Adipose tissue (tissue), 3 donors: Measurements from ENCODE around the gene STK11. TPM values are rescaled to one million over a fixed set of nuclear protein-coding genes. Genes with fewer than 3 reads are reported as not detected.
"Not testable (repeated sequence)": the region's sequence is repeated elsewhere in the genome, so short reads cannot be mapped to it uniquely, and the experiment has no call there.

Experiments
- H3K27ac ChIP-seq: one replicate; pipeline ENCODE4 v1.5.1; 2013; ENCODE audit warnings: low read depth, low read length
- WGBS, 3 donors: extraction: QIAGEN DNeasy Blood & Tissue Kit; methylation state at CpG; one replicate each; pipeline ENCODE4 v1.1.7; 2013; 5-methylcytosine and 5-hydroxymethylcytosine counted together
- polyA plus RNA-seq, 3 donors: library from polyadenylated mRNA; stranded (reverse); fragments of 200-250 nt; gene quantifications; one replicate each; pipeline ENCODE4 v1.2.3, GENCODE V29; 2013
- donor health status: healthy with polysubstance abuse.
- donor health status: Bipolar disorder and iron deficiency.
- donor health status: healthy.

STK11 gene
- polyA plus RNA-seq, 3 donors = 24.5 to 42.9 (median 39.4) TPM

DNA sequence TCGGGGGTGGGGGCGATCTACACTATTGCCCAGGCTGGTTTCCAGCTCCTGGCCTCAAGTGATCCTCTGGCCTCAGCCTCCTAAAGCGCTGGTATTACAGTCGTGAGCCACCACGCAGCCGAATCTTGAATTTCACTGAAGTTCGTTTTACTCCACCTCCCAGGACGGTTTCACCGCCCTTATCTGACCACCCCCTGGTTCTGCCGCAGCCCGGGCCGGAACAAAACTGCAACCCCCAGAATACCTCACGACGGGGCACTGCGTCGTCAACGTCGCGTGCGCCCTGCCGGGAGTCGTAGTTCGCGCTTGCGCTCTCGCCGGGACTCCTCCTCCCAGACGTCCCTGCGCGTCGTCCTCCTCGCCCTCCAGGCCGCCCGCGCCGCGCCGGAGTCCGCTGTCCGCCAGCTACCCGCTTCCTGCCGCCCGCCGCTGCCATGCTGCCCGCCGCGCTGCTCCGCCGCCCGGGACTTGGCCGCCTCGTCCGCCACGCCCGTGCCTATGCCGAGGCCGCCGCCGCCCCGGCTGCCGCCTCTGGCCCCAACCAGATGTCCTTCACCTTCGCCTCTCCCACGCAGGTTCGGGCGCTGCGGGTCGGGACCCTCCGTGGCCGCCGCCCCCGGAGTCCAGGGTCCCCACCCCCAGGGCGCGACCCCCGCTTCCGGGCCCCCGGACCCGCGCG lies 36.0 kb downstream of the STK11 start, which contains the start of gene ATP5F1D:
Gene ATP5F1D, plus strand, starts transcription at position 335 of the 679 bp plus-strand sequence. Its CDS starts 100 bp downstream, at position 435.
- WGBS, 3 donors = 0 to 1% (median 1%) methylated on average over 67 to 79 of the region's 79 CpGs
- H3K27ac ChIP-seq = no peak within 1 kb of the TSS

DNA sequence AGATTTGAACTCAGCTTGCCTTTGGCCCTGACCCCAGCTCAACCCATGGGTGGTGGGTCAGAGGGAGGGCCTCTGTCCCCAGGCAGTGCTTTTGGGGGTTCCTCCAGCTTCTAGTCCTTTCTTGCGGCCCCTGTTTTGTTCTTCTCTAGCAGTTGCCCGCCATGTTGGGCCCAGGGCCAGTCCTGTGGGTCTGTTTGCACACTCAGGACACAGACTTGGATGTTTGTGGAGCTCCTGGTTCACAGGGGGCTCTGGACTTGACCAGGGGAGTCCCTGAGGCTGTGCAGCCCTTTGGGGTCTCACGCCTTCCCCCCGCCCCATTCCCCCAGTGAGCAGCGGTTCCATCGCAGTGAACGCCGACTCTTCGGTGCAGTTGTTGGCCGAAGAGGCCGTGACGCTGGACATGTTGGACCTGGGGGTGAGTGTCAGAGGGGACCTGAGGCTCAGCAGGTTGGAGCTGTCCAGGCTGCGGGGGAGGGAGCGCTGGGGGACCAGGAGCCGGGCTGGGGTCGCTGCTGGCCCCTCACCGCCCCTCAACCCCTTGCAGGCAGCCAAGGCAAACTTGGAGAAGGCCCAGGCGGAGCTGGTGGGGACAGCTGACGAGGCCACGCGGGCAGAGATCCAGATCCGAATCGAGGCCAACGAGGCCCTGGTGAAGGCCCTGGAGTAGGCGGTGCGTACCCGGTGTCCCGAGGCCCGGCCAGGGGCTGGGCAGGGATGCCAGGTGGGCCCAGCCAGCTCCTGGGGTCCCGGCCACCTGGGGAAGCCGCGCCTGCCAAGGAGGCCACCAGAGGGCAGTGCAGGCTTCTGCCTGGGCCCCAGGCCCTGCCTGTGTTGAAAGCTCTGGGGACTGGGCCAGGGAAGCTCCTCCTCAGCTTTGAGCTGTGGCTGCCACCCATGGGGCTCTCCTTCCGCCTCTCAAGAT lies 38.5 kb downstream of the STK11 start:
- whole genome bisulfite sequencing, 3 donors = 37 to 47% (median 40%) methylated on average over 28 to 33 of the region's 33 CpGs
- H3K27ac ChIP-seq = no peak overlapping the region

DNA sequence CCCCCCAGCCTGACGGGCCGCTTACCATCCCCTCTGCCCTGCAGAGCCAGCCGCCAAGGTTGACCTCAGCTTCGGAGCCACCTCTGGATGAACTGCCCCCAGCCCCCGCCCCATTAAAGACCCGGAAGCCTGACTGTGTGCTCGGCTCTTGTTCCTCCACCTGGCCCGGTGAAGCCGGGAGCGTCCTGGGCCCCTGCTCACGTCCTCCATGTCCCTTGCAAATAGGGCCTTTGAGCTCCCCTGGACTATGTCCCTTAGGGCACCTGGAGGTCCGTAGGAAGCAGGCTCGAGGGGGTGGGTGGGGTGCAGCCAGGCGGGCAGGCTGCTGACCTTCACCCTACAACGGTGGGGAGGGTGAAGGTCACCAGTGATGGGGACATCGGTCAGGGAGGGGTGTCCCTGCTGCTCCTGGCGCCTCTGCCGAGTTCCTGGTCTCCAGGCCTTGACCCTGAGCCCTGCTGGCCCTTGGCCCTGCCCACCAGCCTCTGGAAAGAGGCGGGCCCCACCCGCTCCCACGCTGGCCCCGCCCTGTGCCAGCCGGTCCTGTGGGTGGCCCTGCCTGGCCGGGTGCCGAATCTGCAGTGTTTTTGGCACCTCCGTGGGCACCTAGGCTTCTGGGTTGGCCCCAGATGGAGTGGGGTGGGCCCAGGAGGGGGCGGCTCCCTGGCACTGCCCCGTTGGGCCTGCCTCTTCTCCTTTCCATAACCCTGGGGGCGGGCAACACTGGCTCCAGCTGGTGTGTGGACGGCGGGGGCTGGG lies 39.3 kb downstream of the STK11 start:
- WGBS, 3 donors = 14 to 23% (median 15%) methylated on average over 28 to 31 of the region's 31 CpGs

DNA sequence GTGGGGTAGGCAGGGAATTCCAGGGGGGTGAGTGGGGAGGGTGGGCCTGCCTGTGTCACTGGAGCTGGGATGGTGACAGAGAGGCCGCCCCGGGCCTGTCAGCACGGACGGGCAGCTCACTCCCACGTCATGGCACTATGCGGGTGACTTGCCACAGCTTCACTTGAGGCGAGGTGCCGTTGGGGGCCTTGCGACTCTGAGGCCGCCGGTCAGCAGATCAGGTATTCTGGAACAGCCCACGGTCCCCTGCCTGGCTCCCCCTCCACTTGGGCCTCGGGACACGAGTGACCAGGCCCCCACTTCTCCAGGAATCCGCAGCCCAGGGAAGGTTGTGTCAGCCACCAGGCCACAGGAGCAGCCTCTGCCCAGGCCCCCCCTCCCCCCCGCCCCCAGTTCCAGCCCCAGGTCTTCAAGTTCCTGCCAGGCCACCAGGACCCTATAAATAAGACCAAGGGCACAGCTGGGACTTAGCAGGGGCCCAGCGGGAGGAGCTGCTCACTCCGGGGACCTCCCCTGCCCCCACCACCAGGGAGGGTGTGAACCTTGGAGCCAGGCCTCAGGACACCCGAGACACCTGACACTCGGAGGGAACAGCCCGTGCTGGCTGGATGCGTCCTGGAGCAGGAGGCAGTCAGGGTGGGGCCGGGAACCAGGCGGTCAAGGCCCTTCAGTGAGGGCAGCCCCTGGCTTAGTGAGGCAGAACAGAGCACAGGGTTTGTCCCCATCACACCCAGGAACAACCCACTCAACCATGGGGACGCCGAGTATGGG lies 40.1 kb downstream of the STK11 start:
- 63 to 76% (median 67%) methylated on average over 24 to 26 of the region's 26 CpGs for WGBS, 3 donors

More for the DNA sequence above, 39.3 kb downstream of the STK11 start:
- H3K27ac ChIP-seq = no peak overlapping the region

DNA sequence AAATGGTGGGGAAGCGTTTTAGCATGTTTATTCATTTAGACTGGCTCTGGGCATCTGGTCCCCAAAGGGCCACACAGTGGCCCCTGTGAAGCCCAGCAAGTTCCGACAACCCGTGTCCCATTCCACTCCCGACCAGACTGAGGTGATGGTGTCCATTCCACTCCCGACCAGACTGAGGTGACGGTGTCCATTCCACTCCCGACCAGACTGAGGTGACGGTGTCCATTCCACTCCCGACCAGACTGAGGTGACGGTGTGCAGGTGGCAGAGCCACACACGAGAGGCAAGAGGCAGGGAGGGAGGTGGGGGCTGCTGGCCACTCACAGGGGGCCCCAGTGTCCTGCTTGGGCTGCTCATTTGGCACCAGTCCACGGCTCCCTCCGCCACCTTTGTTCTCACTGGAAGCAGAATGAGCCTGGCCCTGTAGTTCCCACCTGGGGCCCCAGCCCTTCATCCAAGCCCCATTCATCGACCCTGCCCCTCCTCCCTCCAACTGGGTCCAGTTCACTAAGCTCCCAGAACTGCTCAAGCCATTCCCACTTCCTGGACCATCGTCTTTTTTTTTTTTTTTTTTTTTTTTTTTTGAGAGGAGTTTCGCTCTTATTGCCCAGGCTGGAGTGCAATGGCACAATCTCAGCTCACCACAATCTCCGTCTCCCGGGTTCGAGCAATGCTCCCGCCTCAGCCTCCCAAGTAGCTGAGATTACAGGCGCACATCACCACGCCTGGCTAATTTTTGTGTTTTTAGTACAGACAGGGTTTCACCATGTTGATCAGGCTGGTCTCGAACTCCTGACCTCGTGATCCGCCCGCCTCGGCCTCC lies 40.9 kb downstream of the STK11 start:
- H3K27ac ChIP-seq = not testable (repeated sequence)
- WGBS, 3 donors = 75 to 79% (median 77%) methylated on average over 24 to 27 of the region's 27 CpGs

More for the DNA sequence above, 40.1 kb downstream of the STK11 start:
- H3K27ac ChIP-seq = no peak overlapping the region

DNA sequence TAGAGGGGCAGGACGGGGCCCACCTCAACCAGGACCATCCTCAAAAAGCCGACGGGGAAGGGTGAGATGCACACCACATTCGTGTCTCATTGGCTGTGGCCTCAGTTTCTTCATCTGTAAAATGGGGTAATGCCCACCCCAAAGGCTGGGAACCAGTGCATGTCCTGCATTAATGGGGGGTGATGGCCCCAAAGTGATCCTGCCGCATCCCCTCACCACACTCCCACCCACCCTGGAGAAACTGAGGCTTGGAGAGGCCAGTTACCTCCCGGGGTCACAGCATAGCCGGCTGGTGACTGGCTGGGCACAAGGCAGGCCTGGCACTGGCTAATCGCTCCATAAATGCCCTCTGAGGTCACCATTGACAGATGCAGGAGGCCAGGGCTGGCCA lies 42.2 kb downstream of the STK11 start:
- H3K27ac ChIP-seq = peak overlapping the region; percentile 88
- 62 to 71% (median 69%) methylated on average over 8 of the region's 8 CpGs for WGBS, 3 donors

DNA sequence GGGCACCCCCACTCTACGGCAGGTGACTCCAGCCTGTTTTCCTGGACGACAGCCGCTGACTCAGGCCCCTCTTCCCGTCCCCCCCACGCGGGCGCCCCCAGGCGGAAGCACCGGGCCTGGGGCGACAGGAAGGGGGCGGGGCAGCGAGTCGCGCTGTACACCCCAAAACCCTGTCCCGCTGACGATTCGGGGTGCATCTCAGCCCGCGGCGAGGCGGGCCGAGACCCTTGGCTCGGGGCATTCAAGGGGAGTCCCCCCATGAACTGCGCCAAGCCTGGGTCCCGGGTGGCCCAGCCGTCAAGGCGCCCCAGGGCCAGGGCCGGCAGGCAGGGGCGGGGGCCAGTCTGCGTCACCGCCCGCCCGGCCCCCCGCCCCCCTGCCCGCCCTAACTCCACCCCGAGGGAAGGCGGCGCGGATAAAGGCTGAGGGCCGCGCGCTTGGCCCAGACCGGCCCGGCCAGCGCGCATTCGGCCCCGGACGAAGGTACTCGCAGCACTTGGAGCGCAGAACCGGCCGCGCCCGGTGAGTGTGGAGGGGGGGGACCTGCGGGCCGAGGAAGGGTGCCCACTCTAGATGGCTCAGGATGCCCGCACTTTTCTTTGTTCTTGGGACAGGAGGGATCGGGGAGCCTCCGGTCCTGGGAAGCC lies 42.7 kb downstream of the STK11 start, which contains the start of gene MIDN:
Gene MIDN, plus strand, starts transcription at position 445 of the 647 bp plus-strand sequence. CDS start 1,714 bp downstream, outside the sequence.
- WGBS, 3 donors = 1 to 2% (median 1%) methylated on average over 54 to 60 of the region's 60 CpGs

DNA sequence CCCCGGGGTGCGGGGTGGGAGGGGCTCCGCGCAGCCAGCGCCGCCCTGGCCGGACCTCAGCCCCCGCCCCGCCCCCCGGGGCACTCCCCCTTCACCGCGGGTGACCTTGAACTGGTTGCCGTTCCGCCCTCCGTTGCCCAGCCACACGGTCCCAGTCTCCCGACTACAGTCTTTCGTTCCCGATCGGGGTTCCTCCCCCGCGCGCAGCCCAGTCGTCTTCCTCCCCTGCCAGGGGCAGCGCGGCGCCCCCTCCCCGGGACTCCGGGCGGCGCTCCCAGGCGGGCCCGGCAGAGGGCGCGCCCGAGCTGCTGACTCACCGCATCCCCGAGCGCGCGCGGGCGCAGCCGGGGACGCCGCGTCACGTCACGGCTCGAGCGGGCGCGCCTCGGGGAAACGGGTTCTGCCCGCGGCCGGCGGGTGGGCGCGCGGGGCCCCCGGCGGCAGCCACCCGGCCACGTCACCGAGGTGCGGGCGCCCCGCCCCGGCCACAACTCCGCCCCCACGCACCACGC lies 43.3 kb downstream of the STK11 start:
- H3K27ac ChIP-seq = peak overlapping the region; percentile 88
- 0 to 1% (median 1%) methylated on average over 12 to 74 of the region's 74 CpGs for whole genome bisulfite sequencing, 3 donors

More for the DNA sequence above, 42.7 kb downstream of the STK11 start, which contains the start of gene MIDN:
- peak within 1 kb of the TSS; percentile 88 for H3K27ac ChIP-seq

DNA sequence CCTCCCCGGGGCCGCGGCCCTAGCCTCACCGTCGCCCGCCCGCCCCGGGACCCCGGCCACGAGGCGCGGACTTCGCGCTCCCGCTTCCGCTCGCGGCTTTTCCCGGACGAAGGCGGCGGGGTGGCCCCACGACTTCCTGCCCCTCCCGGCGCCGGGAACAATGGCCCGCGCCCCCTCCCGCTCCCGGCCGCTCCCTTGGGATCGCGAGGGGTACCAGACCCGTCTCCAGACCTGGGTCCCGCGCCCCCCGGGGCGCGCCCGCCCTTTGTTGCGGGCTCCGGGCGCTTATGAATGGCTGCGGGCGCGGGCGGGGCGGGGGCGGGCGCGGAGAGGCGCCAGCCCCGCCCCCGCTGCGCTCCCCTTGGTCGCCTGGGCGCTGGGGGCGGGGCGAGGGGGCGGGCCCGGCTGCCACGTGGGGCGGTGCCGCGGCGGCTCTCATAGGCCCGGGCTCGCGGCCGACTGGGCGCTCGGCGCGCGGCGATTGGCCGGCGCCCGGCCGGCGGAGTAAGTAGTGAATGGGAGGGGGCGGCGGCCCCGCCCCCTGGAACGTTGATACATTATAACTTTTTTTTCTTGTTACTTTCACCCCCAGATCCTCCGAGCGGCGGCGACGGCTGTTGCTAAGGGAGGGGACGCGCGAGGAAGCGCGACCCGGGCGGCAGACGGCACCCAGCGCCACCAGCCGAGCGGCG lies 43.9 kb downstream of the STK11 start:
- peak overlapping the region; percentile 99 for H3K27ac ChIP-seq
- 0% methylated on average over 44 to 102 of the region's 102 CpGs for WGBS, 3 donors

DNA sequence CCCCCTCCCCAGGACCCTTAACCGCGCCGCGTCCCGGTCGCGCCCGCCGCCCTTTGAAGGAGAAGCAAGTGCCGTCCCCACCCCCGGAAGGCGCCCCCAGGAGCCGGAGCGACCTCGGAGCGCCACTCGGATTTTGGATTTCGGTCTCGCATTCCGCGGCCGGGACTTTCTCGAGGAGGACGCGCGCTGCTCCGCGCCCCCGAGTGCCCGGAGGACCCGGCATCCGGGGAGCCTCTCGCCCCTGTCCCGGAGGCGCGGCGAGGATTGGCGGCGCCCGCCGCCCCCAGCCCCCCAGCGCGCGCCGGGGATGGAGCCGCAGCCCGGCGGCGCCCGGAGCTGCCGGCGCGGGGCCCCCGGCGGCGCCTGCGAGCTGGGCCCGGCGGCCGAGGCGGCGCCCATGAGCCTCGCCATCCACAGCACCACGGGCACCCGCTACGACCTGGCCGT lies 44.4 kb downstream of the STK11 start:
- WGBS, 3 donors = 0% methylated on average over 54 to 67 of the region's 67 CpGs
- peak overlapping the region; percentile 99 for H3K27ac ChIP-seq

DNA sequence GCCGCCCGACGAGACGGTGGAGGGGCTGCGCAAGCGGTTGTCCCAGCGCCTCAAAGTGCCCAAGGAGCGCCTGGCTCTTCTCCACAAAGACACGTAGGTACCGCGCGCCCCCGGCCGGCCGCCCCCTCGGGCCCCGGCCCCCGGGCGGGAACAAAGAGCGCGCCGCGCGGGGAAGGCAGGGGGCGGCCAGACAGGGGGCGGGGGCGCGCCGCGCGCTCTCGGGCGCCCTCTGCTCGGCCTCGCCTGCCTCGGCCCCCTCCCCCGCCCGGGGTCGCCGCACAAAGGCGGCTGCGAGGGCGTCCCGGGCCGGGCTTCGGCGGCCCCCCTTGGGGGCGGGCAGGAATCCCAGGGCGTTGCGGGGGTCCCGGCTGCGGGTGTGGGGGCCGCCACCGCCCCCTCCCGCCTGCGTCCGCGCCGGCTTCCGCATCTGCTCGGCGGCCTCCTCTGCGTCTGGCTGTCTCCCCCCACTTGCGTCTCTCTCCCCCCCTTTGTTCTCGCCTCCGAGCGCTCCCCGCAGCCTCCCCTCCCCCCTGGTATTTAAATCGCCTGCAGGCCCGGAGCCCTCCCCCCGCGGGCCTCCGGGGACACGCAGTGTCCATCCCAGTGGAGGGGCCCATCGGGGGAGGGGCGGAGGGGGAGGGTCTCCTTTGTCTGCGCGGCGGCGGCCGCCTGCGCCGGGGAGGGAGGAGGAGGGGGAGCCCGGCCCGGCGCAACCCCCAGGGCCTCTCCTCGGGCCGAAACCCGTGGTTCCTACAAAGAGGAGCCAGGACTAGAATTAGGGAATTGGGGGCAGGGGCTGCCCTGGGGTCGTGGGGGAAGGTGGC lies 45.1 kb downstream of the STK11 start:
- 0 to 1% (median 1%) methylated on average over 47 to 85 of the region's 90 CpGs for WGBS, 3 donors
- H3K27ac ChIP-seq = peak overlapping the region; percentile 99

DNA sequence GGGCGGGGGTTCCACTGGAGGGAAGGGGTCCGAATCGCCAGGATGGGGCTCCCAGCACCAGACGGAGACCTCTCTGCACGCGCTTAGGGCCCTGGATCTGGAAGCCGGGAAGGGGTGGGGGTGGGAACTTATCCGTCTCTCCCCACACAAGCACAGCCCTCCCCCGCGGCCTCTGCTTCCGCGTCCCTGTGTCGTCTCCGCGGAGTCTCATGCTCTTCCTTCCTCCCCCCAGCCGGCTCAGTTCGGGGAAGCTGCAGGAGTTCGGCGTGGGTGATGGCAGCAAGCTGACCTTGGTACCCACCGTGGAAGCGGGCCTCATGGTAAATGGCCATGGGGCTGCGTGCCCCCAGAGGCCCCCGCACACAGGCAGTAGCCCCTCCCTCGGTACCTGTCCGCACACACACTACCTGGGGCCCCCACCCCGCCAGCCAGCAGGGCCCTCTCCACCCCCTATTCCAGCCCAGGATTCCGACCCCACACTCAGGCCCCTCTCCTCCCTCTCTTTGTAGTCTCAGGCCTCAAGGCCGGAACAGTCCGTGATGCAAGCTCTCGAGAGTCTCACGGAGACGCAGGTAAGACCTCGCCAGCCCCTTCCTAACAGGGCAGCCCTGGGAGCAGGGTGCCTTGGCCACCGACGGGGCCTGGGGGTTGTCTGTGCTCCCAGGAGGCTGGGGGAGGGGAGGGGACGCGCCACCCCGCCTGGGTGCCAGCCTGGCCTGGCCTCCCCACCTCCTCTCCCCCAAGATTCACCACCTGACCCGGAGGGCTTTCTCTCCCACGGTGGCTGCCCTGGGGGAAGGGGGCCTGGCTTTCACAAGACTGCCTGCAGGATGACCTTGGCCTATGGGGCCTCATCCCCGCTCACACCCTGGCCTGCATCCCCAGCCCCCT lies 46.0 kb downstream of the STK11 start:
- peak overlapping the region; percentile 99 for H3K27ac ChIP-seq
- WGBS, 3 donors = 2 to 3% (median 2%) methylated on average over 28 to 41 of the region's 41 CpGs

DNA sequence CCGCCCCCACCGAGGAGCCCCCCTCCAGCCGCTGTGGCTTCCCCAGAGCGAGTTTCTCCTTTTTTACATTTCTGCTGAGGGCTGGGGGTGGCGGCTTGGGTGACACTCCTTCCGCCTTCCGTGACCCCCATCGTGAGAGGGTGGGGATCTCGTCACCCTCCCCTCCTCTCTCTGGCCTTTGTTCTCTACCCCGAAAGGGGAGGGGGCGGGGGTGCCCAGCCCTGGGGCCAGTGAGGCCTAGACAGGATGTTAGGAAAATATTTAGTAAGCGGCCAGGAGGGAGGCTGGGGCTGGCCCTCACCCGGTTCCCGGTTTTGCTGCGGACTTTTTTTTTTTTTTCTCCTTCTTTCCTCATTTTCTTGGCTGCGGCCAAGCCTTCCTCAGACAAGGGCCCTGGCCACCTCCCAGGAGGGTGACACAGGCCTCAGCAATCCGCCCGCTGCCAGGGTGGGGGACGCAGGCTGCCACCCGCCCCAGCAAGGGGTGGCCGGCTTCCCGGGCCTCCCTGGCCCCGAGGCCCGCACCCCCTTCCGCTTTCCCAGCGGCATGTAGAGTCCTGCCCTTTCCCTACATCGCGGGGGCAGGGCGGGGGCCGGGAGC lies 46.7 kb downstream of the STK11 start:
- peak overlapping the region; percentile 99 for H3K27ac ChIP-seq
- 0 to 2% (median 0%) methylated on average over 27 to 30 of the region's 30 CpGs for WGBS, 3 donors
